Measurements from ENCODE around the gene TECPR1.

DNA sequence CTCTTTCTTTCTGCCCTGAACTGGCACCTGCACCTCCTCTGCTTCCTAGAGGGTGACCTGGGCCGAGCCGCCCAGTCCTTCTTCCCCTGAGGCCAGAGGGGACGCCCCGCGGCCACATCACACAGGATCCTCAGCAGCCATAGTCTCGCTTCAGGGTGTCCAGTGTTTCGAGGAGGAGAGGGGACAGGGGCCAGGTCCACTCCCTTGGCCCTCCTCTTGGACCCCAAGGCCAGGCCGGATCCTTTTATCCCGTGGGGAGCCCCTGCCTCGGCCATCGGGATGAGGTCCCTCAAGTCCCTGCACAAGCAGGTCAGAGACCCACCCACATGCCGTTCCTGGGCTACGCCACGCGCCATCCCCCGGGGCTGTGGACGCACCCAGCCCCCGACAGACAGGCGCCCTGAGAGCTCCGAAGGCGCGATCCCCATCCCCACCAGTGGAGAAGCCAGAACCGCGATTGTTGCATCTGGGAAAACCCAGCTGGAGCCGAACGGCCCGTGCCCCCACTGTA, 37.2 kb downstream of the TECPR1 start:
- no peak for TF ChIP-seq POLR2A (IDR thresholded peaks at IDR 0.05)
- TF ChIP-seq, protein P1, sequence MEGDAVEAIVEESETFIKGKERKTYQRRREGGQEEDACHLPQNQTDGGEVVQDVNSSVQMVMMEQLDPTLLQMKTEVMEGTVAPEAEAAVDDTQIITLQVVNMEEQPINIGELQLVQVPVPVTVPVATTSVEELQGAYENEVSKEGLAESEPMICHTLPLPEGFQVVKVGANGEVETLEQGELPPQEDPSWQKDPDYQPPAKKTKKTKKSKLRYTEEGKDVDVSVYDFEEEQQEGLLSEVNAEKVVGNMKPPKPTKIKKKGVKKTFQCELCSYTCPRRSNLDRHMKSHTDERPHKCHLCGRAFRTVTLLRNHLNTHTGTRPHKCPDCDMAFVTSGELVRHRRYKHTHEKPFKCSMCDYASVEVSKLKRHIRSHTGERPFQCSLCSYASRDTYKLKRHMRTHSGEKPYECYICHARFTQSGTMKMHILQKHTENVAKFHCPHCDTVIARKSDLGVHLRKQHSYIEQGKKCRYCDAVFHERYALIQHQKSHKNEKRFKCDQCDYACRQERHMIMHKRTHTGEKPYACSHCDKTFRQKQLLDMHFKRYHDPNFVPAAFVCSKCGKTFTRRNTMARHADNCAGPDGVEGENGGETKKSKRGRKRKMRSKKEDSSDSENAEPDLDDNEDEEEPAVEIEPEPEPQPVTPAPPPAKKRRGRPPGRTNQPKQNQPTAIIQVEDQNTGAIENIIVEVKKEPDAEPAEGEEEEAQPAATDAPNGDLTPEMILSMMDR (IDR thresholded peaks at IDR 0.05): no peak
- TF ChIP-seq POLR2AphosphoS5 (IDR thresholded peaks at IDR 0.05): no peak
